Nephron (organoid): ENCODE measurements around the gene LRRC75B.

Experiments
- H3K27ac Mint-ChIP-seq, 3 experiments: 2 replicates each; pipeline ENCODE4 v1.8.0; 2020; ENCODE audit warnings: mixed read lengths in 3 of 3, mild to moderate bottlenecking in 2 of 3, moderate library complexity in 1 of 3
- H3K27me3 Mint-ChIP-seq: 2 replicates; pipeline ENCODE4 v1.8.0; 2021; ENCODE audit warnings: low read depth, mild to moderate bottlenecking, moderate library complexity, mixed read lengths
- H3K36me3 Mint-ChIP-seq: 2 replicates; pipeline ENCODE4 v1.8.0; 2020; ENCODE audit warnings: low read depth, mixed read lengths
- H3K4me1 Mint-ChIP-seq: 2 replicates; pipeline ENCODE4 v1.8.0; 2020; ENCODE audit warnings: mixed read lengths
- H3K4me3 Mint-ChIP-seq, 3 experiments: 2 replicates each; pipeline ENCODE4 v1.8.0; 2020; ENCODE audit warnings: mild to moderate bottlenecking in 3 of 3, mixed read lengths in 3 of 3, moderate library complexity in 2 of 3
- H3K9me3 Mint-ChIP-seq: 2 replicates; pipeline ENCODE4 v1.8.0; 2020; ENCODE audit warnings: mixed read lengths
- TF ChIP-seq, protein P1 (sequence below), 3 experiments: fragments of 200-600 bp; sonication (generic); IDR thresholded peaks; one replicate each; pipeline ENCODE4 v1.5.0; 2021; ENCODE audit warnings: antibody characterized with exemption in 3 of 3; ENCODE audit not compliant: unreplicated experiment in 3 of 3

The LRRC75B gene

DNA sequence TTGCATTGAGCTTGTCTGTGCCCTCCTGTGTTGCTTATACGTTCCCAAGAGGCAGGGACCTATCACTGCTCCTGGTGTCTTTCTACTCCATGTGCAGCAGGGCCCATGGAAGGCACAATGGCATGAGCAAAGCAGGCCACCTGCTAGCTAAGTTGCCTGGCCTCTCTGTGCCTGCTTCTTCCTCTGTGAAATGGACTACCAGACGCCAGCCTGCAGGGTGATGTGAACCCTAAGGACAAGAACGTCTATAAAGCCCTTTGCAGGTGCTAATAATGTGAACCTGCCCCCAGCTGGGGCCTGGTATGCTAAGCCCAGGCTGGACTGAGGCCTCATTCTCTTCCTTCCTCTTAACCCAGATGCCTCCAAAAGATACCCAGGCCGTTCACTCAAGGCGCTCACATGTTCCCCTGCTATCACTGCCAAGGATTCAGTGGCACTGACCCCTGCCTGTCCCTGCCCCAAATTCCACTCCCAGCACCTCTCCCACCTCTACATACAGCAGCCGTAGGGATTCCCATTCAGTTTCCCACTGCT, 41.9 kb downstream of the LRRC75B start:
- no peaks in the 10 kb centered on the region for H3K27me3 Mint-ChIP-seq
- peaks cover 35% of the 10 kb centered on the region for H3K36me3 Mint-ChIP-seq
- no peak overlapping the region for H3K27ac Mint-ChIP-seq
- H3K4me1 Mint-ChIP-seq: peaks cover 22% of the 10 kb centered on the region
- TF ChIP-seq, protein P1, sequence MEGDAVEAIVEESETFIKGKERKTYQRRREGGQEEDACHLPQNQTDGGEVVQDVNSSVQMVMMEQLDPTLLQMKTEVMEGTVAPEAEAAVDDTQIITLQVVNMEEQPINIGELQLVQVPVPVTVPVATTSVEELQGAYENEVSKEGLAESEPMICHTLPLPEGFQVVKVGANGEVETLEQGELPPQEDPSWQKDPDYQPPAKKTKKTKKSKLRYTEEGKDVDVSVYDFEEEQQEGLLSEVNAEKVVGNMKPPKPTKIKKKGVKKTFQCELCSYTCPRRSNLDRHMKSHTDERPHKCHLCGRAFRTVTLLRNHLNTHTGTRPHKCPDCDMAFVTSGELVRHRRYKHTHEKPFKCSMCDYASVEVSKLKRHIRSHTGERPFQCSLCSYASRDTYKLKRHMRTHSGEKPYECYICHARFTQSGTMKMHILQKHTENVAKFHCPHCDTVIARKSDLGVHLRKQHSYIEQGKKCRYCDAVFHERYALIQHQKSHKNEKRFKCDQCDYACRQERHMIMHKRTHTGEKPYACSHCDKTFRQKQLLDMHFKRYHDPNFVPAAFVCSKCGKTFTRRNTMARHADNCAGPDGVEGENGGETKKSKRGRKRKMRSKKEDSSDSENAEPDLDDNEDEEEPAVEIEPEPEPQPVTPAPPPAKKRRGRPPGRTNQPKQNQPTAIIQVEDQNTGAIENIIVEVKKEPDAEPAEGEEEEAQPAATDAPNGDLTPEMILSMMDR (IDR thresholded peaks at IDR 0.05; ENCODE audit: unreplicated experiment in 3 of 3): no peak
- H3K4me3 Mint-ChIP-seq: no peak overlapping the region
- H3K9me3 Mint-ChIP-seq: no peaks in the 10 kb centered on the region

DNA sequence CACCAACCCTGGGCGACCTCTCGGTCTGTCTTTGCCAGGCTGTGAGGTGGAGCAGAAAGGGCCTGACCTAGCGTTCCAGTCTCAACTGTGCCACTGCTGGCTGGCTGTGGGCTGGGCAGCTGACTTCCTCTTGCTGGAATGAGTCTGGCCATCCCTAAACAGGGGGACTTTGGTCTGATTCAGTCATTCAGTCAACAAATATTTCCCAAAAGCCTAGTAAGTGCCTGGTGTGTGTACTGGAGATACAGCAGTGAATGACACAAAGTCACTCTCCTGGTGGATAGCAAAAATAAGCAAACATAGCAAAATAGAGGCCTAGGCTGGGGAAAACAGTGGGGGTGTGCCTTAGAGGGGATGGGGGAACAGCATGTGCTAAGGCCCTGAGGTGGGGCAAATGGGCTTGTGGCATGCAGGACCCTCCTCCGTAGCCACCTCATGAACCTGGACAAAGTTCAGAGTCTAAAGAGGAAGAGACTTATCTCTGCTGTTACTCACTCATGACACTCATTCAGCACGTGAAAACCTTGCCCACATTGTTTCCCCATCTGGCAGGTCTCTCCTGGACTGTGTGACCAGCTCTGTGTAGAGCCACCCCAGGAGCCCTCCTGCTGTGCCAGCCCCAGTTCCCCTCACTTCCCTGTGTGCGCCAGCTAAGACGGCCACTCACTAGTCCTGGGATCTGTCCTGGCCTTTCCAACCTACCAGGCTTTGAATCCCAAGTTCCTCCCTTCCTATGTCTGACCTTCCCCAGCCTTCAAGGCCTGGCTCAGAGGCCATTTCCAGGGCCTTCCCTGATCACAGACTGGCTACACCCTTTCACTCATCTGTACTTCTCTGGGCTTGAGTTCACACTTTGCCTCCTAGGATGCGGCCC, 42.6 kb downstream of the LRRC75B start:
- Mint-ChIP-seq H3K9me3 (no peaks in the 10 kb centered on the region), H3K4me3 (no peak overlapping the region), H3K27me3 (no peaks in the 10 kb centered on the region), H3K27ac (no peak overlapping the region), H3K36me3 (peaks cover 35% of the 10 kb centered on the region), H3K4me1 (peaks cover 21% of the 10 kb centered on the region)
- TF ChIP-seq, protein P1 (IDR thresholded peaks at IDR 0.05; ENCODE audit: unreplicated experiment in 3 of 3): no peak

DNA sequence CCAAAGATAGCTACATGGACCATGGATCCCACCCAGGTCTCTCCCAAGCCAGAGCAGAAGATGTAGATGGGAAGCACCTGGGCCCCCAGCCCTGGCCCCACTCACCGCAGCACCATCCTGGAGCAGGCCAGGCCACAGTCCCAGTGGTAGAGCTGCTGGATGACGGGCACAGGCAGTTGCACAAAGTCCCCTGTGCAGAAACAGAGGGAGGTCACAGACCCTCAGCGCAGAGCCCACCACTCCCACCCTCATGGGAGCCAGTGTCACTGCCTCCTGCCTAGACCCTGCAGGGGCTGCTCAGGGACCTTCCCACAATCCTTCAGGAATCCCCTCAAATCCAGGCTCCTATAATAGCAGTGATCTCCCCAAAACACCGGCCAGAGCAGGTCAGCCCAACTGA, 44.1 kb downstream of the LRRC75B start:
- H3K27ac Mint-ChIP-seq: no peak overlapping the region
- TF ChIP-seq, protein P1 (IDR thresholded peaks at IDR 0.05; ENCODE audit: unreplicated experiment in 3 of 3): no peak
- no peaks in the 10 kb centered on the region for H3K27me3 Mint-ChIP-seq
- no peaks in the 10 kb centered on the region for H3K9me3 Mint-ChIP-seq
- H3K36me3 Mint-ChIP-seq: peaks cover 38% of the 10 kb centered on the region
- H3K4me1 Mint-ChIP-seq: peaks cover 17% of the 10 kb centered on the region
- no peak overlapping the region for H3K4me3 Mint-ChIP-seq

DNA sequence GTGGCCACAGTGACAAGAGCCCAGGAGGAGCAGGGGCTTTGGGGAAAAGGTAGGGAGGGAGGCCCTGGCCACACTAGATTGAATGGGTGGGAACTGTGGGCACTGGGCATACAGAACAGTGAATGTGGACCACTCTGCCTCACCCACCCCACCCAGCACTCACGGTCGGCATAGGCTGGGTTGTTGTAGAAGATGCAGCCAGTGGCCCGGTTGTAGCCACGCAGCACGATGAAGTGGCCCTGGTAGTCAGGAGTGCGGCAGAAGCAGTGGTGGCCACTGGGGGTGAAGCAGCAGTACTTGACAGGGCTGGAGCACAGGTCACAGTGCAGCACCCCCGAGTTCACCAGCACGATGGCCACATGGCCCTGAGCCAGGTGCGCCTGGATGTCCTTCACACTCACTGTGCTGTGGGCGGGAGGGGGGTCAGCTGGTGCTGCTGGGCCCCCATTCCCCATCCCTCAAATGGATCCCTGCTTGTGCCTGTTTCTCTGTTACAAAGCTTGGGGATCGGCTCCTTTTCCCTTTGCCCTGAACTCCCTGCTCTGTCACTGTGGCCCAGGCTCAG, 49.1 kb downstream of the LRRC75B start:
- peaks cover 53% of the 10 kb centered on the region for H3K36me3 Mint-ChIP-seq
- no peak overlapping the region for H3K4me3 Mint-ChIP-seq
- peaks cover 17% of the 10 kb centered on the region for H3K4me1 Mint-ChIP-seq
- H3K27me3 Mint-ChIP-seq: no peaks in the 10 kb centered on the region
- H3K9me3 Mint-ChIP-seq: no peaks in the 10 kb centered on the region
- TF ChIP-seq, protein P1 (IDR thresholded peaks at IDR 0.05; ENCODE audit: unreplicated experiment in 3 of 3): no peak
- H3K27ac Mint-ChIP-seq: no peak overlapping the region

DNA sequence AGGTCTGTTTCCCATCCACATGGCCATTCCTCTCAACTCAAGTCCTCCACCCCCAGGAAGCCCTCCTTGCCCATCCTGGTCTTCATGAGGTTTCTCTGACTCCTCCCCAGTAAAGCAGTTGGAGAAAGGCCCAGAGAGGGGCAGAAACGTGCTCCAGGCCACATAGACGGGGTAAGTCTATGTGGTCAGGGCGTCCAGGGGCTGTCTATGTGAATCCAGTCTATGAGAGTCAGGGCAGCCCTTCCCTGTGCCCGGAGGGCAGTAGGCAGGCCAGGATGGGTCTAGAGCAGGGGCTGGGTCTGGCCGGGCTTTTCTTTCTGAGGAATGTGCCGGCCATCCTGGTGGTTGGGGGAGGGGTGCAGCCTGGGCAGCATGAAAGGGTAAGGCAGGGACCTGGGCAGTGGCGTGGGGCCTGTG, 49.7 kb downstream of the LRRC75B start:
- Mint-ChIP-seq H3K4me3 (no peak overlapping the region), H3K9me3 (no peaks in the 10 kb centered on the region), H3K36me3 (peaks cover 49% of the 10 kb centered on the region), H3K27ac (no peak overlapping the region), H3K27me3 (no peaks in the 10 kb centered on the region), H3K4me1 (peaks cover 17% of the 10 kb centered on the region)
- TF ChIP-seq, protein P1 (IDR thresholded peaks at IDR 0.05; ENCODE audit: unreplicated experiment in 3 of 3): no peak
